Measurements from ENCODE around the gene TIGD1. TPM values are rescaled to one million over a fixed set of nuclear protein-coding genes. Genes with fewer than 3 reads are reported as not detected.

The TIGD1 gene
- total RNA-seq, 4 donors from 2014 or later, result 1.2 to 6.5 (median 2.8) TPM

DNA sequence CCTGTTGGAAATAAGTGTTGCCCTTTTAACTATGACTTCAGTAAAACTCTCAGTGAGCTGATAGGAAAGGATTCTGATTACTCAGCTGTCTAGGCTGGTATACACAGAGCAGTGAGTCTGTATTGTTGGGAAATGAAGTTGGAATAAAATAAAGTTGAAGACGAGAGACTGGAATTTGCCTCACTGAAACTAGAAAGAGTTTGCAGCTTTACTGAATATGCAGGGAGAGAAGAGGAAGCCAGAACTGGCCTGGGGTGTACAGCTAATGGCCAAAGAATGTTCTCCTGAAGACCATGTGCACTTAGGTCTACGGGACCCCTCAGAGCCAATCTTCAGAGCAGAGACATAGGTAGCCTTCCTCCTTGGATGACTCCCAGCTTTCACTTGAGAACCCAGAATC, 26.6 kb upstream of the TIGD1 start:
- whole genome bisulfite sequencing, 2 donors (ENCODE audit: low coverage in 1 of 2), result 57 to 83% methylated on average over 2 of the region's 2 CpGs
- Histone ChIP-seq H3K27me3 (no peaks in the 10 kb centered on the region), H3K36me3 (peaks cover 0 to 77% of the 10 kb centered on the region in 2 donors)

GRCh38 chr2:232575404-232575746, 25.0 kb upstream of the TIGD1 start:
- 83 to 86% methylated on average over 1 of the region's 1 CpG for WGBS, 2 donors (ENCODE audit: low coverage in 1 of 2)
- no peak for TF ChIP-seq POLR2AphosphoS5 (IDR thresholded peaks at IDR 0.05)
- TF ChIP-seq POLR2A (IDR thresholded peaks at IDR 0.05), result no peak
- no peak for TF ChIP-seq CTCF (IDR thresholded peaks at IDR 0.05)
- no peak for TF ChIP-seq EP300 (IDR thresholded peaks at IDR 0.05)
- no peak for ATAC-seq
- no peak overlapping the region for H3K27ac ChIP-seq
- H3K27me3 ChIP-seq, result no peaks in the 10 kb centered on the region
- no peak overlapping the region for H3K4me3 ChIP-seq
- H3K36me3 ChIP-seq, result peaks cover 0 to 77% of the 10 kb centered on the region in 2 donors
- H3K4me1 ChIP-seq, result no peaks in the 10 kb centered on the region
- no peaks in the 10 kb centered on the region for H3K9me3 ChIP-seq

More for the DNA sequence above, 26.6 kb upstream of the TIGD1 start:
- Histone ChIP-seq H3K27ac (no peak overlapping the region), H3K4me1 (no peaks in the 10 kb centered on the region), H3K4me3 (no peak overlapping the region), H3K9me3 (no peaks in the 10 kb centered on the region)
- TF ChIP-seq EP300 (IDR thresholded peaks at IDR 0.05) (no peak), POLR2AphosphoS5 (IDR thresholded peaks at IDR 0.05) (peak; percentile 14)
- no peak for ATAC-seq

DNA sequence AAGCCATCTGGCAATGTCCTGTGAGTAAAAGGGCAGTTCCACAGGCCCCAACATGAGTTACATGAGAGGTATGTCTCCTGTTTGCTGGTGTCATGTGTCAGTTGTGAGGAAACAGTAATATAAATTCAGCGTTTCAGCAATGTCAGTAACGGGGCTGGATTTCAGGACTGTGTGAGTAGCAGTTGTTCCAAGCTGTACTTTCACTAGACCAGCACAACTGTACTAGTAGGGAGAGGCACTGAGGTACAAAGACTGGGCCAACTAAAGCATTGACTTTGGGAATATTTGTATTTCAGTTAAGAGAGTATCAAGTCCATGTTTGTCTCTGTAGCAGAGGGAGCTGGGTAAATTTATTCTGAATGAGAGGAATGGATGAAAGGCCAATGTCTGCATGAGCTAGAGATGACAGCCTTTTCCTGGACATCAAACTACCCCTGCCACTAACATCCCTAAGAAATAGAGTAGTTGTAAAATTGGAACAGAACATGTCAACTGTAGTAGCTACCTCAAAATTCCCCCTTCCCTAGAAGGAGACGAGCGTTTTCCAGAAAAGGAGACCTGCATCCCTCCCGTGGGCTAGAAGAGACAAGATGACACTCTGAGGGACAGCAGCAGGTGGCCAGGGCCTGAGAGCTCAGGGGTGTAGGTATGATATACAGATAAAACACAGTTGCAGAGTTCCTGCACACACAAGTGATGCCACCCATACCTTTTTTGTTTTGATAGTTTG, 24.5 kb upstream of the TIGD1 start:
- Histone ChIP-seq H3K36me3 (peaks cover 0 to 79% of the 10 kb centered on the region in 2 donors), H3K4me1 (no peaks in the 10 kb centered on the region), H3K9me3 (no peaks in the 10 kb centered on the region), H3K27ac (no peak overlapping the region), H3K27me3 (no peaks in the 10 kb centered on the region), H3K4me3 (no peak overlapping the region)
- no peak for TF ChIP-seq EP300 (IDR thresholded peaks at IDR 0.05)
- no peak for TF ChIP-seq CTCF (IDR thresholded peaks at IDR 0.05)
- no peak for TF ChIP-seq POLR2A (IDR thresholded peaks at IDR 0.05)
- TF ChIP-seq POLR2AphosphoS5 (IDR thresholded peaks at IDR 0.05), result no peak
- no peak for ATAC-seq
- WGBS, 2 donors (ENCODE audit: low coverage in 1 of 2), result 86 to 92% methylated on average over 5 of the region's 5 CpGs

DNA sequence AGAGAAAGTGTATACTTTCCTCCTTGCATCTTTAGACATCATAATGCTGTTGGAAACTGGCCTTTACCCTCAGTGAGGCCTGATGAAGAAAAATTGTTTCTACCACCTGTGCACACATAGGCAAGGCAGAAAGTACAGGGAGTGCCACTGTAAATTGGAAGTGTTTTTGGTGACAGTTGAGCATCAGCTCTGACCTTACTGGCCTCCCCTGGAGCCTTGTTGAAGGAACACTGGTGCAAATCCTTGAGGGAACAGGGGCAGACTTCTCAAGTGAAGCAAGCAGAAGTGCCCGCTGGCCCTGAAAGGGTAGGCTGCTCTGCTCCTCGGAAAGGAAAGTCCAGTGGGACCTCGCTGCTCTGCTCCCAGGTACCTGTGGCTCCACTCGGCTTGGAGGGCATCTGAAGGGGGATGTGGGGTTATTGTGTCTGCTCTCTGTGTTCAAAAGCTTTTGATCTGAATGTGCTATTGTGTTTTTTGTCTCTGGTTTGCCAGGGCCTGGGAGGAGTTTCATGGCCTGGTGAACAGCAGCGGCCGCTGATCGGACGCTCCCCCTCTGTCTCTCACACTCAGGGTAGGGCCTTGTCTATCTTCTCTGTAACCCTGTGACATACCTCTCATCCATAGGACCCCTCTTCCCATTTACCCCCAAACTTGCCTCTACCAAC, 23.5 kb upstream of the TIGD1 start:
- ATAC-seq, result no peak
- no peak overlapping the region for H3K4me3 ChIP-seq
- peaks cover 0 to 80% of the 10 kb centered on the region in 2 donors for H3K36me3 ChIP-seq
- WGBS, 2 donors (ENCODE audit: low coverage in 1 of 2), result 90 to 100% methylated on average over 2 to 4 of the region's 8 CpGs
- H3K9me3 ChIP-seq, result no peaks in the 10 kb centered on the region
- no peaks in the 10 kb centered on the region for H3K4me1 ChIP-seq
- H3K27me3 ChIP-seq, result no peaks in the 10 kb centered on the region
- TF ChIP-seq CTCF (IDR thresholded peaks at IDR 0.05), result no peak
- no peak for TF ChIP-seq POLR2AphosphoS5 (IDR thresholded peaks at IDR 0.05)
- TF ChIP-seq POLR2A (IDR thresholded peaks at IDR 0.05), result no peak
- no peak for TF ChIP-seq EP300 (IDR thresholded peaks at IDR 0.05)
- no peak overlapping the region for H3K27ac ChIP-seq

GRCh38 chr2:232573042-232573441, 22.7 kb upstream of the TIGD1 start:
- no peak overlapping the region for H3K4me3 ChIP-seq
- no peaks in the 10 kb centered on the region for H3K9me3 ChIP-seq
- H3K36me3 ChIP-seq, result peaks cover 0 to 88% of the 10 kb centered on the region in 2 donors
- H3K27me3 ChIP-seq, result no peaks in the 10 kb centered on the region
- no peak for TF ChIP-seq POLR2AphosphoS5 (IDR thresholded peaks at IDR 0.05)
- TF ChIP-seq POLR2A (IDR thresholded peaks at IDR 0.05), result no peak
- no peak for TF ChIP-seq EP300 (IDR thresholded peaks at IDR 0.05)
- TF ChIP-seq CTCF (IDR thresholded peaks at IDR 0.05), result no peak
- H3K27ac ChIP-seq, result no peak overlapping the region
- ATAC-seq, result no peak
- H3K4me1 ChIP-seq, result no peaks in the 10 kb centered on the region
